H1 (cell line): Measurements from ENCODE around the gene LITAFD. TPM values are rescaled to one million over a fixed set of nuclear protein-coding genes. Genes with fewer than 3 reads are reported as not detected.
A peak's percentile ranks its signal among the peaks of the same experiment; 100 is the strongest.

Experiments
- CTCF ChIA-PET: fragments of 300-600 bp; sonication (Branson Sonifier 250); formaldehyde crosslinking; loops from one replicate; lab custom pipeline; 2021; ENCODE audit not compliant: partially characterized antibody; lab: Charles Lee
- POLR2A ChIA-PET: fragments of 300-600 bp; sonication (Branson Sonifier 250); formaldehyde crosslinking; loops from one replicate; lab custom pipeline; 2021; ENCODE audit warnings: inconsistent platforms; ENCODE audit not compliant: partially characterized antibody; lab: Charles Lee
- DNase-seq, 2 experiments: peaks; one replicate each; pipeline versions ENCODE4 v3.0.0 to v3.0.0-alpha.2; 2010 to 2022; ENCODE audit warnings: low spot score in 2 of 2, low read depth in 1 of 2, mixed read lengths in 1 of 2
- FAIRE-seq: peaks from 2 replicates; lab custom pipeline; 2011; peaks lifted over from hg19 to GRCh38; lab: Jason Lieb, UNC
- H2AFZ ChIP-seq: 2 replicates; pipeline ENCODE4 v1.8.1; 2012; ENCODE audit warnings: low read length, inconsistent platforms
- H2AK5ac ChIP-seq: 2 replicates; pipeline ENCODE4 v1.6.1; 2013; ENCODE audit warnings: low read depth, low read length
- H2BK120ac ChIP-seq: replicated peaks from 2 replicates; pipeline ENCODE3; 2013; ENCODE audit warnings: low read depth, low read length, inconsistent platforms
- H2BK12ac ChIP-seq: 2 replicates; pipeline ENCODE4 v1.6.1; 2013; ENCODE audit warnings: low read depth, low read length
- H2BK15ac ChIP-seq: 2 replicates; pipeline ENCODE4 v1.6.1; 2013; ENCODE audit warnings: low read length
- H2BK20ac ChIP-seq: 2 replicates; pipeline ENCODE4 v1.6.1; 2013; ENCODE audit warnings: low read length
- H2BK5ac ChIP-seq: 2 replicates; pipeline ENCODE4 v1.6.1; 2013; ENCODE audit warnings: low read depth, low read length
- H3K14ac ChIP-seq: 2 replicates; pipeline ENCODE4 v1.6.1; 2013; ENCODE audit warnings: inconsistent platforms; ENCODE audit not compliant: insufficient read length
- H3K18ac ChIP-seq: 2 replicates; pipeline ENCODE4 v1.6.1; 2013; ENCODE audit warnings: low read length; ENCODE audit errors: extremely low read depth
- H3K23ac ChIP-seq: 2 replicates; pipeline ENCODE4 v1.6.1; 2013; ENCODE audit warnings: inconsistent platforms; ENCODE audit not compliant: insufficient read length
- H3K23me2 ChIP-seq: 2 replicates; pipeline ENCODE4 v1.6.1; 2013; ENCODE audit warnings: low read depth, low read length
- H3K27ac ChIP-seq: 2 replicates; pipeline ENCODE4 v1.6.1; 2011; ENCODE audit warnings: low read depth, low read length, inconsistent platforms
- H3K27me3 ChIP-seq, 4 experiments: replicated peaks in 1 of 4; 1 replicate in 1 of 4; 2 replicates in 3 of 4; pipeline versions ENCODE4 v1.6.1 to v1.8.1; 2011 to 2013; ENCODE audit warnings: low read length in 3 of 4, mild to moderate bottlenecking in 3 of 4, inconsistent platforms in 2 of 4, mixed read lengths in 2 of 4, moderate library complexity in 1 of 4; ENCODE audit not compliant: control insufficient read depth in 3 of 4, insufficient read depth in 3 of 4; ENCODE audit errors: extremely low read depth in 1 of 4
- H3K36me3 ChIP-seq, 4 experiments: 2 replicates each; pipeline versions ENCODE4 v1.6.1 to v1.8.1; 2011 to 2013; ENCODE audit warnings: mild to moderate bottlenecking in 4 of 4, low read length in 3 of 4, moderate library complexity in 2 of 4, control low read depth in 1 of 4, inconsistent platforms in 1 of 4; ENCODE audit not compliant: insufficient read depth in 4 of 4, control insufficient read depth in 2 of 4
- H3K4ac ChIP-seq: replicated peaks from 2 replicates; pipeline ENCODE3; 2013; ENCODE audit warnings: low read length, low read depth, mixed read lengths, inconsistent platforms; ENCODE audit not compliant: insufficient read length
- H3K4me1 ChIP-seq, 4 experiments: replicated peaks in 1 of 4; 1 replicate in 1 of 4; 2 replicates in 3 of 4; pipeline versions ENCODE4 v1.6.1 to v1.8.1; 2011 to 2013; ENCODE audit warnings: low read length in 3 of 4, inconsistent platforms in 2 of 4, mixed read lengths in 1 of 4; ENCODE audit not compliant: insufficient read depth in 4 of 4, control insufficient read depth in 3 of 4
- H3K4me2 ChIP-seq, 2 experiments: 2 replicates each; pipeline versions ENCODE4 v1.6.1 to v1.8.1; 2011 to 2013; ENCODE audit warnings: low read depth in 2 of 2, low read length in 2 of 2, control low read depth in 1 of 2, inconsistent platforms in 1 of 2, mild to moderate bottlenecking in 1 of 2; ENCODE audit not compliant: insufficient read depth in 1 of 2
- H3K4me3 ChIP-seq, 4 experiments: fragments of 200-600, 300-600 bp in 1 of 4; sonication (generic), shearing (Covaris generic), sonication (Bioruptor Twin) in 1 of 4; 2 replicates each; pipeline versions ENCODE4 v1.5.1 to v1.8.1; 2011 to 2016; ENCODE audit warnings: low read length in 4 of 4, low read depth in 3 of 4, control low read depth in 2 of 4, inconsistent platforms in 2 of 4, mild to moderate bottlenecking in 2 of 4, mixed read lengths in 1 of 4, moderate library complexity in 1 of 4; ENCODE audit not compliant: insufficient read depth in 2 of 4; ENCODE audit errors: extremely low read depth in 1 of 4
- H3K56ac ChIP-seq: replicated peaks from 2 replicates; pipeline ENCODE3; 2013; ENCODE audit warnings: low read depth, mild to moderate bottlenecking, mixed read lengths, low read length, inconsistent platforms; ENCODE audit not compliant: insufficient read length
- H3K79me1 ChIP-seq: 2 replicates; pipeline ENCODE4 v1.6.1; 2013; ENCODE audit warnings: low read depth, low read length, control low read depth
- H3K79me2 ChIP-seq, 2 experiments: 2 replicates each; pipeline versions ENCODE4 v1.6.1 to v1.8.1; 2012 to 2013; ENCODE audit warnings: low read length in 2 of 2, mild to moderate bottlenecking in 2 of 2, inconsistent platforms in 1 of 2; ENCODE audit not compliant: insufficient read depth in 2 of 2, control insufficient read depth in 1 of 2
- H3K9ac ChIP-seq, 4 experiments: replicated peaks in 1 of 4; 1 replicate in 1 of 4; 2 replicates in 3 of 4; pipeline versions ENCODE4 v1.6.1 to v1.8.1; 2011 to 2013; ENCODE audit warnings: low read depth in 3 of 4, low read length in 3 of 4, control low read depth in 2 of 4, mild to moderate bottlenecking in 2 of 4, moderate library complexity in 2 of 4, inconsistent platforms in 1 of 4; ENCODE audit errors: extremely low read depth in 1 of 4
- H3K9me3 ChIP-seq, 2 experiments: 2 replicates each; pipeline versions ENCODE4 v1.6.1 to v1.8.1; 2012 to 2013; ENCODE audit warnings: mild to moderate bottlenecking in 2 of 2, moderate library complexity in 2 of 2, control low read depth in 1 of 2, inconsistent platforms in 1 of 2, low read depth in 1 of 2, low read length in 1 of 2, mixed read lengths in 1 of 2; ENCODE audit not compliant: insufficient read depth in 2 of 2
- H4K20me1 ChIP-seq, 2 experiments: replicated peaks in 1 of 2; 2 replicates each; pipeline versions ENCODE3 to v1.8.1; 2011 to 2013; ENCODE audit warnings: inconsistent platforms in 2 of 2, low read length in 2 of 2, mild to moderate bottlenecking in 1 of 2; ENCODE audit not compliant: insufficient read depth in 2 of 2, control insufficient read depth in 1 of 2
- H4K5ac ChIP-seq: 2 replicates; pipeline ENCODE4 v1.6.1; 2013; ENCODE audit warnings: low read length, low read depth, mixed read lengths, inconsistent platforms; ENCODE audit not compliant: insufficient read length
- H4K8ac ChIP-seq: 2 replicates; pipeline ENCODE4 v1.8.0; 2013; ENCODE audit warnings: mild to moderate bottlenecking, moderate library complexity, low read length, inconsistent platforms; ENCODE audit not compliant: insufficient read depth; ENCODE audit errors: extremely low read depth
- H4K91ac ChIP-seq: replicated peaks from 2 replicates; pipeline ENCODE3; 2013; ENCODE audit warnings: low read length, mixed read lengths, inconsistent platforms; ENCODE audit not compliant: insufficient read length
- BCL11A ChIP-seq, 2 experiments: IDR thresholded peaks; one replicate each; pipeline ENCODE4 v1.6.1; 2011; ENCODE audit warnings: low read depth in 2 of 2, low read length in 2 of 2, mild to moderate bottlenecking in 2 of 2
- CTCF ChIP-seq, 3 experiments: IDR thresholded peaks; 1 replicate in 2 of 3; 2 replicates in 1 of 3; pipeline versions ENCODE4 v1.5.1 to v1.6.1; 2011; ENCODE audit warnings: low read length in 3 of 3, mild to moderate bottlenecking in 3 of 3, inconsistent platforms in 2 of 3, low read depth in 1 of 3, moderate library complexity in 1 of 3; ENCODE audit not compliant: insufficient read depth in 1 of 3; ENCODE audit errors: control extremely low read depth in 1 of 3
- RAD21 ChIP-seq, 2 experiments: IDR thresholded peaks in 1 of 2; conservative IDR thresholded peaks in 1 of 2; 2 replicates each; pipeline ENCODE4 v1.6.1; 2011; ENCODE audit warnings: low read depth in 2 of 2, low read length in 2 of 2, improper control_type of control experiment in 1 of 2, inconsistent platforms in 1 of 2, mild to moderate bottlenecking in 1 of 2, moderate library complexity in 1 of 2
- WGBS, 2 experiments: shearing (Covaris generic) in 1 of 2; methylation state at CpG; one replicate each; pipeline versions ENCODE4 v1.1.6 to v1.1.7; 2013 to 2015; ENCODE audit warnings: low lambda C conversion rate in 2 of 2, mixed read lengths in 2 of 2, inconsistent platforms in 1 of 2, low coverage in 1 of 2, missing lambda C conversion rate in 1 of 2; ENCODE audit not compliant: insufficient replicate concordance in 2 of 2, insufficient coverage in 1 of 2, insufficient read length in 1 of 2; ENCODE audit errors: extremely low coverage in 1 of 2, missing lambda C conversion rate in 1 of 2; 5-methylcytosine and 5-hydroxymethylcytosine counted together
- polyA plus RNA-seq, 7 experiments: library from polyadenylated mRNA; depleted of rRNA in 3 of 7; stranded (reverse) in 5 of 7; unstranded in 2 of 7; fragments of >200 nt in 5 of 7; fragments of 200-250 nt in 2 of 7; gene quantifications; 1 replicate in 5 of 7; 2 replicates in 1 of 7; 4 replicates in 1 of 7; pipeline versions ENCODE4 v1.2.1 to v1.2.3, GENCODE V29; 2011 to 2013; ENCODE audit warnings: missing spikeins in 2 of 7, mixed read lengths in 2 of 7
- total RNA-seq: library from RNA; stranded (reverse); fragmentation: NEBNext Ultra II Directional; extraction: Animal tissue kit (Norgen Biotek cat#: 25700); gene quantifications from 2 replicates; pipeline ENCODE4 v1.2.1, GENCODE V29; 2021

The LITAFD gene
- total and polyA plus RNA-seq, 2 of the 8 experiments (the other 6 are each of a cell fraction or from before 2014, with no cell fraction given), result not detected

GRCh38 chr16:8905168-8905762, 23.1 kb downstream of the LITAFD start:
- TF ChIP-seq CTCF (IDR thresholded peaks at IDR 0.05; ENCODE audit: control extremely low read depth in 1 of 3, insufficient read depth in 1 of 3, low read depth in 1 of 3, low read length in 3 of 3) (peak; percentile 9 to 72 (median 63)), BCL11A (IDR thresholded peaks at IDR 0.05; ENCODE audit: low read depth in 2 of 2, low read length in 2 of 2) (no peak), RAD21 (IDR thresholded peaks at IDR 0.05 in 1 of 2, conservative IDR thresholded peaks at IDR 0.05 in 1 of 2; ENCODE audit: low read depth in 2 of 2, low read length in 2 of 2) (peak; percentile 67 to 73)
- ChIA-PET CTCF (interaction anchor here (0.6 to 3.2 kb wide), 31 partner anchors 8 to 901 kb away, joined by 3 to 11 read pairs (median 3); no protein-coding TSS in a partner anchor), POLR2A (interaction anchor here (0.7 kb wide), 1 partner anchor 189 kb away, joined by 3 read pairs; no protein-coding TSS in a partner anchor)
- Histone ChIP-seq H4K5ac (no peak overlapping the region), H3K14ac (no peak overlapping the region), H3K9ac (no peak overlapping the region), H3K23ac (no peak overlapping the region), H2AK5ac (no peak overlapping the region), H3K4ac (no peak overlapping the region), H3K79me2 (no peaks in the 10 kb centered on the region; a peak in 1 of 4 replicates), H3K4me1 (no peaks in the 10 kb centered on the region), H2BK5ac (no peak overlapping the region), H3K79me1 (no peaks in the 10 kb centered on the region; the same call in none of the 2 replicates), H3K27ac (no peak overlapping the region), H3K4me2 (no peak overlapping the region), H2AFZ (no peak overlapping the region), H3K56ac (no peak overlapping the region), H3K23me2 (no peaks in the 10 kb centered on the region), H4K91ac (no peak overlapping the region), H2BK12ac (no peak overlapping the region), H3K4me3 (no peak overlapping the region), H3K36me3 (peaks cover 23 to 86% (median 70%) of the 10 kb centered on the region in 4 experiments), H3K18ac (no peak overlapping the region), H2BK120ac (no peak overlapping the region), H4K8ac (no peak overlapping the region), H4K20me1 (peaks cover 5 to 9% of the 10 kb centered on the region in 2 experiments), H2BK20ac (no peak overlapping the region), H3K27me3 (no peaks in the 10 kb centered on the region), H3K9me3 (no peaks in the 10 kb centered on the region), H2BK15ac (no peak overlapping the region)
- no peak for FAIRE-seq
- WGBS, 2 experiments, result 90% methylated on average over 13 of the region's 13 CpGs; no CpG with 5 or more reads in 1 of the 2 experiments
- DNase-seq, result no peak
